Stromal cell of bone marrow (primary cell): ENCODE data around the gene CEP78.
"Not testable (repeated sequence)": the region's sequence is repeated elsewhere in the genome, so short reads cannot be mapped to it uniquely, and the experiment has no call there.

Experiments used
- DNase-seq: peaks from one replicate; pipeline ENCODE4 v3.0.0-alpha.2; 2012; ENCODE audit warnings: low read depth

Gene CEP78

GRCh38 chr9:78235762-78236550, at the start of gene CEP78:
CEP78 (plus strand) TSS chr9:78236075; CDS start chr9:78236351, 276 bp downstream.
- peak; percentile 83 for DNase-seq

- DNase-seq: no peak
These were observed 48.0 kb upstream of the CEP78 start for GRCh38 chr9:78187763-78188484.

- DNase-seq: no peak
These were observed 47.3 kb upstream of the CEP78 start for GRCh38 chr9:78188594-78188993.

DNA sequence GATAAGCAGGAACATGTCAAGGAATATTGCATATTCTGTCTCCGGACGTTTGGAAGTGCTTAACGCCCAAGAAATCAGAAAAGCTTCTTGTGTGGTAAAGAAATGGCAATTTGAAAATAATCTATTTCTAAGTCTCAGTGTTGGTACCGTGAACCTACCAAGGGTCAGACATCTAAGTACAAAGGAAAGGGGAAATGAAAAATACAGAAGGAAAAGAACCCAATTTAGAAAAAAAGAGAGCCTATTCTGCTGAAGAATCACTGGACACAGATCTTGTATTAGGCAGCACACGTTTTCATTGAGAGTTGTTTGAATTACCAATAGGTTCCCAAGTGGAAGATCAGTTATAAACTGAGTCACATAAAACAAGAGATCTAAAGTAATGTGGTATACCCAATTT, 46.9 kb upstream of the CEP78 start:
- no peak for DNase-seq

DNA sequence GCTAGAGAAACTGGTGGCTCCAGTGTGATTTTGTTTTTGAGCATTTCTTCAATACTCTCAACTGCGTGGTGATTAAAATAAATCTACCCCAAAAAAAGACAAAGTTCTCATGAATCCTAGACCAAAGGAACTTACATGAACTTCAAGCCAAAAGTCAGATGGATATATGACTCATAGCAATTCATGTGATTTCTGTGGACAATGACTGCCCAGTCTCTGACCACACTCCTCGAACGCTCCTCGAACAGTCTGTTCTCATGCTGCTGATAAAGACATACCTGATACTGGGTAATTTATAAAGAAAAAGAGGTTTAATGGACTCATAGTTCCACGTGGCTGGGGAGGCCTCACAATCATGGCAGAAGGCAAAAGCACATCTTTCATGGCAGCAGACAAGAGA, 46.4 kb upstream of the CEP78 start:
- peak; percentile 40 for DNase-seq

GRCh38 chr9:78191931-78192330, 43.9 kb upstream of the CEP78 start:
- DNase-seq: no peak

DNA sequence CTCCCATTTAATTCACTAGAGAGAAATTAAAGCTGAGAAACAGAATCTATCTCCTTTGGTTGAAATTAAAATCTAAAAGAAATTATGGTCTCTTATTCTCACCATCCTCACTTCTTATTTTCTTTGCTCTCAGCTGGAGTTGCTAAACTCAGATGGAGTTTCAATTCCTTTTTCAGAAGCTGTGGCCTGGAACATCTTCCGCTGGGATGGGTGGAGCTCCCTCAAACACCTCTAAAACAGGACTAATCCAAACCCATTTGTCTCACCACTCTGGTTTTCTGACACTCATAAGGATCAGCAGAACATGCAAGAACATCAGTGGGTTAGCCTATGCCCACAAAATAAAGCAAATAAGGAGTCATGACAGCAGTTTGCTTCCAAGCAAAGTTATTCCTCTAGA, 39.6 kb upstream of the CEP78 start:
- no peak for DNase-seq

DNA sequence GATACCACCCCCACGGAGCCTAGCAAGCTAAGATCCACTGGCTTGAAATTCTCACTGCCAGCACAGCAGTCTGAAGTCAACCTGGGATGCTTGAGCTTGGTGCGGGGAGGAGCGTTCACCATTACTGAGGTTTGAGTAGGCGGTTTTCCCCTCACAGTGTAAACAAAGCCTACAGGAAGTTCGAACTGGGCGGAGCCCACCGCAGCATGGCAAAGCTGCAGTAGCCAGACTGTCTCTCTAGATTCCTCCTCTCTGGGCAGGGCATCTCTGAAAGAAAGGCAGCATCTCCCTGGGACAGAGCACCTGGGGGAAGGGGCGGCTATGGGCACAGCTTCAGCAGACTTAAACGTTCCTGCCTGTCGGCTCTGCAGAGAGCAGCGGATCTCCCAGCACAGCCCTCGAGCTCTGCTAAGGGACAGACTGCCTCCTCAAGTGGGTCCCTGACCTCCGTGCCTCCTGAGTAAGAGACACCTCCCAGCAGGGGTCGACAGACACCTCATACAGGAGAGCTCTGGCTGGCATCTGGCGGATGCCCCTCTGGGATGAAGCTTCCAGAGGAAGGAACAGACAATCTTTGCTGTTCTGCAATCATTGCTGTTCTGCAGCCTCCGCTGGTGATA, 34.6 kb upstream of the CEP78 start:
- DNase-seq: not testable (repeated sequence)

GRCh38 chr9:78207319-78207718, 28.6 kb upstream of the CEP78 start:
- DNase-seq: no peak

- no peak for DNase-seq
These were observed 28.0 kb upstream of the CEP78 start for GRCh38 chr9:78207901-78208300.

GRCh38 chr9:78209127-78209526, 26.7 kb upstream of the CEP78 start:
- DNase-seq: no peak

DNA sequence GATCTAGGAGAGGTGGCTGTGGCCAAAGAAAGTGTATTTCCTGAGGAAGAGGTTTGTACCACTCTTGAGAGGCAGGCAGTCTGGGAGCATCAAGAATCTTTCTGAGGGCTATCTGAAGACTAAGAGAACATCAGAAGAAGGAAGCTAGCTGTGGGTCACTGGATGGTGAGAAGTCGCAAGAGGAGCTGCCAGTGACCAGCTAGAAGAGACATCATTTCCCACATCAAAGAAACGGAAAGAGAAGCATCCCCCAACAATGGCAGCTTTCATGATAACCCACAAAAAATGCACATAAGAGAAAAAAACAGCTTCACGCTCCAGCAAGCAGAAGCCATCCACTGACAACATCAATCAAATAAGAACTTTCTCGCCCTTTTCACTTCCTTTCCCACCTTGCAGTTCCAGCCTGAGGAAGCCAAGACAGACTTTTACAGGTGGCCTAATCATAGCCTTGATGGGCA, 25.0 kb upstream of the CEP78 start:
- no peak for DNase-seq

GRCh38 chr9:78212868-78213267, 23.0 kb upstream of the CEP78 start:
- no peak for DNase-seq

- DNase-seq: peak; percentile 45
These were observed 22.2 kb upstream of the CEP78 start for GRCh38 chr9:78213712-78214111.

GRCh38 chr9:78214492-78214891, 21.4 kb upstream of the CEP78 start:
- no peak for DNase-seq

DNA sequence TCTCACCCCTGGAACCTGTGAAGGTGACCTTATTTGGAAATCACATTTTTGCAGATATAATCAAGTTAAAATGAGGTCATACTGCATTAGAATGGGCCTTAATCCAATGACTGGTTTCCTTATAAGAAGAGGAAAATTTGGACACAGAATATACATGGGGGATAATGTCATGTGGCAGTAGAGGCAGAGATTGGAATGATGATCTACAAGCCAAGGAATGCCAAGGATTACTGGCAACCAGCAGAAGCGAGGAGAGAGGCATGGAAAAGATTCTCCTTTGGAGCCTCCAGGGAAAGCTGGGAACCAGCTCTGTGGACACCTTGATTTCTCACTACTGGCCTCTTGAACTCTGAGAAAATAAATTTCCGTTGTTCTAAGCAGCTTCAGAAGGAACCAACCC, 20.2 kb upstream of the CEP78 start:
- no peak for DNase-seq

GRCh38 chr9:78218890-78219289, 17.0 kb upstream of the CEP78 start:
- no peak for DNase-seq

- DNase-seq: no peak
These were observed 14.4 kb upstream of the CEP78 start for GRCh38 chr9:78221425-78221824.

DNA sequence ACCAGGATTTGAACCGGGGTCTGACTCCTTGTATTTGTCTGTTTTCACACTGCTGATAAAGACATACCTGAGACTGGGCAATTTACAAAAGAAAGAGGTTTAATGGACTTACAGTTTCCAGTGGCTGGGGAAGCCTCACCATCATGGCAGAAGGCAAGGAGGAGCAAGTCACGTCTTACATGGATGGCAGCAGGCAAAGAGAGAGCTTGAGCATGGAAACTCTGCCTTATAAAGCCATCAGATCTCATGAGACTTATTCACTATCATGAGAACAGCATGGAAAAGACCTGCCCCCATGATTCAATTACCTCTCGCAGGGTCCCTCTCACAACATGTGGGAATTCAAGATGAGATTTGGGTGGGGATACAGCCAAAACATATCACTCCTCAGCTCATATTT, 14.0 kb upstream of the CEP78 start:
- not testable (repeated sequence) for DNase-seq

GRCh38 chr9:78230761-78231160, 5.1 kb upstream of the CEP78 start:
- DNase-seq: no peak

GRCh38 chr9:78232471-78232870, 3.4 kb upstream of the CEP78 start:
- DNase-seq: not testable (repeated sequence)

GRCh38 chr9:78234810-78235209, 1.1 kb upstream of the CEP78 start:
- no peak for DNase-seq

GRCh38 chr9:78235256-78235761, 566 bp upstream of the CEP78 start:
- DNase-seq: no peak
